GM23338 (cell line): ENCODE data around the gene LNX1.

Experiments used
- CREB1 ChIP-seq: fragments of 250-450 bp; sonication (Bioruptor Pico); IDR thresholded peaks from 2 replicates; pipeline ENCODE4 v1.5.0; 2020; ENCODE audit warnings: low read depth, mild to moderate bottlenecking, moderate library complexity
- CTCF ChIP-seq, 2 experiments: fragments of 200-600 bp in 1 of 2; sonication (generic) in 1 of 2; conservative IDR thresholded peaks; 2 replicates each; pipeline versions ENCODE4 v1.5.1 to v1.6.1; 2016 to 2017; ENCODE audit warnings: antibody characterized with exemption in 2 of 2, low read depth in 2 of 2, mild to moderate bottlenecking in 2 of 2, moderate library complexity in 1 of 2
- EZH2 ChIP-seq: fragments of 200-600 bp; sonication (generic); IDR thresholded peaks from one replicate; pipeline ENCODE4 v1.8.0; 2017; ENCODE audit warnings: antibody characterized with exemption, mild to moderate bottlenecking, low read depth; ENCODE audit not compliant: unreplicated experiment
- EZH2phosphoT487 ChIP-seq: fragments of 200-600 bp; sonication (generic); IDR thresholded peaks from one replicate; pipeline ENCODE4 v1.8.1; 2018; ENCODE audit warnings: antibody characterized with exemption; ENCODE audit not compliant: unreplicated experiment
- JUNB ChIP-seq: IDR thresholded peaks from one replicate; pipeline ENCODE4 v1.6.1; 2016; ENCODE audit warnings: antibody characterized with exemption; ENCODE audit not compliant: unreplicated experiment
- POLR2AphosphoS5 ChIP-seq: IDR thresholded peaks from 2 replicates; pipeline ENCODE4 v1.6.1; 2016; ENCODE audit warnings: antibody characterized with exemption, low read depth
- REST ChIP-seq: IDR thresholded peaks from one replicate; pipeline ENCODE4 v1.6.1; 2018; ENCODE audit warnings: antibody characterized with exemption; ENCODE audit not compliant: unreplicated experiment

GRCh38 chr4:53520116-53520515 lies 71.2 kb downstream of the LNX1 start:
- TF ChIP-seq CTCF (conservative IDR thresholded peaks at IDR 0.05; ENCODE audit: low read depth in 2 of 2), result no peak
- TF ChIP-seq CREB1 (CRISPR knock-in tag), result no peak
- TF ChIP-seq POLR2AphosphoS5, result no peak
- TF ChIP-seq JUNB, result no peak
- no peak for TF ChIP-seq EZH2
- TF ChIP-seq EZH2phosphoT487, result no peak
- TF ChIP-seq REST, result no peak
